ENCODE data around the gene PPP6R2. TPM values are rescaled to one million over a fixed set of nuclear protein-coding genes. Genes with fewer than 3 reads are reported as not detected.

The PPP6R2 gene
- total RNA-seq, 1 experiment from 2014 or later: 61.3 TPM

DNA sequence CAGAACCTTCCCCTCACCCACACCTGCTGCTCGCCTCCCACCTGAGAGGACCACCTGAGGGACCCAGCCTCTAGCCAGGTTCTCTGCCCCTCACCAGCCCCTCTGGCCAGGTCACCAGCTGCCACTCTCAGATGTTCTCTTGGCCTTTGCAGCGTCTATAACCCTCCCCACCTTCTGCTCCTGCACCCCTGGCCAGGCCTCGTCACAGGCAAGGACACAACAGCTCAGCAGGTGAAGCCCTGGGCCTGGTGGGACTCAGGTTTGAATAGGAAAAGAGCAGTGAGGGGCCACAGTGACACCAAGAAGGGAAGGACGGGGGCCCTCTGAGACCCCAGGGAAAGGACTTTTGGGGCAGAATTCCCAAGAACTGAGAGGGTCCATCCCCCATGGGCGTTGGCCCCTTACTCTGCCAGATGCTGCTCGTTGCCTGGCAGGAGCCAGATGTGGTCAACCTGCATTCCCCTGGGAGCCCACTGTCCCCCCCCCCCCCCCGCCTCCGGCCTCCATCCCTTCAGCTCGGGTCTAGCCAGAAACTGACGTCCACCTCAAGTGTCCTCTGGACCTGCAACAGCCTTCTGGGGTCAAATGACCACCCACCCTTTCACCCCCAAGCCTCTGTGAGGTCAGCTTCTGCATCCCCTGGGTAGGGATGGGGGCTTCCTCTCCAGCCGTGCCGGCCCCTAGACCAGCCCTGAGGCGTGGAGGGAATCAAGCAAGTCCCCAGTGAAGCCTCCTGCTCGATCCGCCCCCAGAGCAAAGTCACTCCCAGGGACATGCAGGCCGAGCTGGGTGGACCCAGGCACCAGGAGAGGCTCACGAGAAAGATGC lies 103.0 kb downstream of the PPP6R2 start (continued):
- TF ChIP-seq ZNF274 (IDR thresholded peaks at IDR 0.05; ENCODE audit: low read depth, low read length): no peak
- TF ChIP-seq, protein P1, sequence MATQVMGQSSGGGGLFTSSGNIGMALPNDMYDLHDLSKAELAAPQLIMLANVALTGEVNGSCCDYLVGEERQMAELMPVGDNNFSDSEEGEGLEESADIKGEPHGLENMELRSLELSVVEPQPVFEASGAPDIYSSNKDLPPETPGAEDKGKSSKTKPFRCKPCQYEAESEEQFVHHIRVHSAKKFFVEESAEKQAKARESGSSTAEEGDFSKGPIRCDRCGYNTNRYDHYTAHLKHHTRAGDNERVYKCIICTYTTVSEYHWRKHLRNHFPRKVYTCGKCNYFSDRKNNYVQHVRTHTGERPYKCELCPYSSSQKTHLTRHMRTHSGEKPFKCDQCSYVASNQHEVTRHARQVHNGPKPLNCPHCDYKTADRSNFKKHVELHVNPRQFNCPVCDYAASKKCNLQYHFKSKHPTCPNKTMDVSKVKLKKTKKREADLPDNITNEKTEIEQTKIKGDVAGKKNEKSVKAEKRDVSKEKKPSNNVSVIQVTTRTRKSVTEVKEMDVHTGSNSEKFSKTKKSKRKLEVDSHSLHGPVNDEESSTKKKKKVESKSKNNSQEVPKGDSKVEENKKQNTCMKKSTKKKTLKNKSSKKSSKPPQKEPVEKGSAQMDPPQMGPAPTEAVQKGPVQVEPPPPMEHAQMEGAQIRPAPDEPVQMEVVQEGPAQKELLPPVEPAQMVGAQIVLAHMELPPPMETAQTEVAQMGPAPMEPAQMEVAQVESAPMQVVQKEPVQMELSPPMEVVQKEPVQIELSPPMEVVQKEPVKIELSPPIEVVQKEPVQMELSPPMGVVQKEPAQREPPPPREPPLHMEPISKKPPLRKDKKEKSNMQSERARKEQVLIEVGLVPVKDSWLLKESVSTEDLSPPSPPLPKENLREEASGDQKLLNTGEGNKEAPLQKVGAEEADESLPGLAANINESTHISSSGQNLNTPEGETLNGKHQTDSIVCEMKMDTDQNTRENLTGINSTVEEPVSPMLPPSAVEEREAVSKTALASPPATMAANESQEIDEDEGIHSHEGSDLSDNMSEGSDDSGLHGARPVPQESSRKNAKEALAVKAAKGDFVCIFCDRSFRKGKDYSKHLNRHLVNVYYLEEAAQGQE (IDR thresholded peaks at IDR 0.05; ENCODE audit: low read depth): no peak
- no peak for TF ChIP-seq JUND (IDR thresholded peaks at IDR 0.05)
- no peak for TF ChIP-seq MAX (IDR thresholded peaks at IDR 0.05)
- TF ChIP-seq CBX3 (IDR thresholded peaks at IDR 0.05; ENCODE audit: low read depth): no peak

GRCh38 chr22:50446708-50447575 lies 103.8 kb downstream of the PPP6R2 start:
- H3K4me1 ChIP-seq (ENCODE audit: control insufficient read depth in 1 of 2, insufficient read depth in 2 of 2, low read length in 2 of 2): peaks cover 0 to 4% of the 10 kb centered on the region in 2 experiments; a peak in 2 of 4 replicates
- H3K4me2 ChIP-seq (ENCODE audit: low read length): no peak overlapping the region
- ATAC-seq: no peak
- no peaks in the 10 kb centered on the region for H3K9me2 ChIP-seq (ENCODE audit: insufficient read depth)
- no peak overlapping the region for H3K9ac ChIP-seq (ENCODE audit: low read length)
- no peaks in the 10 kb centered on the region for H3K9me3 ChIP-seq (ENCODE audit: control insufficient read depth in 1 of 2, insufficient read depth in 1 of 2, low read depth in 1 of 2, low read length in 2 of 2)
- H3K4me3 ChIP-seq (replicated peaks in 1 of 2; ENCODE audit: low read depth in 1 of 2, low read length in 2 of 2): no peak overlapping the region
- ChIA-PET POLR2A (no interaction called here), RAD21 (ENCODE audit: low non-redundant PET in 1 of 2, low total read pairs in 2 of 2, uncharacterized antibody in 2 of 2, unreplicated experiment in 2 of 2) (no interaction called here), CTCF (no interaction called here)
- DNase-seq (ENCODE audit: low read depth, low spot score): no peak
- no peaks in the 10 kb centered on the region for H4K20me1 ChIP-seq (ENCODE audit: insufficient read depth)
- H3K27me3 ChIP-seq (ENCODE audit: insufficient read depth, low read length): no peaks in the 10 kb centered on the region
- no peaks in the 10 kb centered on the region for H3K79me2 ChIP-seq (ENCODE audit: insufficient read depth, low read length)
- no peak overlapping the region for H2AFZ ChIP-seq (ENCODE audit: low read depth, low read length, poor library complexity, severe bottlenecking)
- no TSS peak for BruUV-seq (replicated peaks)
- intact Hi-C loops (cut with micrococcal nuclease): no loop called here
- peaks cover 6 to 8% of the 10 kb centered on the region in 2 experiments; a peak in 3 of 4 replicates for H3K36me3 ChIP-seq (ENCODE audit: control insufficient read depth in 1 of 2, insufficient read depth in 2 of 2, low read length in 2 of 2)
- H3K27ac ChIP-seq (ENCODE audit: low read depth, low read length): no peak overlapping the region; the same call in 1 of the 2 replicates
- TF ChIP-seq TCF7L2 (IDR thresholded peaks at IDR 0.05; ENCODE audit: borderline replicate concordance, extremely low read depth, insufficient read depth, insufficient read length) (no peak), MAX (IDR thresholded peaks at IDR 0.05) (no peak), SIN3A (IDR thresholded peaks at IDR 0.05; ENCODE audit: low read depth) (no peak), POLR2AphosphoS5 (IDR thresholded peaks at IDR 0.05; ENCODE audit: low read depth, low read length) (no peak), CBX3 (IDR thresholded peaks at IDR 0.05; ENCODE audit: low read depth) (no peak), EZH2 (IDR thresholded peaks at IDR 0.05) (no peak), SP1 (IDR thresholded peaks at IDR 0.05; ENCODE audit: low read depth) (no peak), EGR1 (IDR thresholded peaks at IDR 0.05; ENCODE audit: low read depth) (no peak), SRF (IDR thresholded peaks at IDR 0.05; ENCODE audit: low read depth) (no peak), ELF1 (IDR thresholded peaks at IDR 0.05; ENCODE audit: borderline replicate concordance, low read depth) (no peak), ZFX (IDR thresholded peaks at IDR 0.05) (no peak), YY1 (IDR thresholded peaks at IDR 0.05; ENCODE audit: extremely low read depth, insufficient replicate concordance, low read depth, low read length) (no peak)
- TF ChIP-seq, protein P1 (IDR thresholded peaks at IDR 0.05; ENCODE audit: low read depth): no peak
